M059J (cell line): Measurements from ENCODE around the gene SHOX. TPM values are rescaled to one million over a fixed set of nuclear protein-coding genes. Genes with fewer than 3 reads are reported as not detected.
"Not testable (repeated sequence)": the region's sequence is repeated elsewhere in the genome, so short reads cannot be mapped to it uniquely, and the experiment has no call there.

Experiments
- DNase-seq: peaks from one replicate; pipeline ENCODE4 v3.0.0-alpha.2; 2012; ENCODE audit warnings: low read depth
- total RNA-seq: library from RNA; depleted of rRNA; stranded (reverse); fragments of >200 nt; shearing (Covaris generic); gene quantifications from 2 replicates; pipeline ENCODE4 v1.2.3, GENCODE V29; 2014

SHOX gene
- total RNA-seq, 1 experiment from 2014 or later: not detected

GRCh38 chrX:636981-637659 is 6.5 kb downstream of the SHOX start:
- DNase-seq: no peak

- no peak for DNase-seq
These were observed 7.3 kb downstream of the SHOX start for GRCh38 chrX:637660-638481.

- DNase-seq: no peak
These were observed 8.0 kb downstream of the SHOX start for GRCh38 chrX:638482-639131.

- no peak for DNase-seq
These were observed 8.6 kb downstream of the SHOX start for GRCh38 chrX:639151-639550.

- DNase-seq: no peak
These were observed 10.1 kb downstream of the SHOX start for GRCh38 chrX:640641-641040.

- DNase-seq: no peak
These were observed 11.3 kb downstream of the SHOX start for GRCh38 chrX:641671-642435.

- no peak for DNase-seq
These were observed 12.0 kb downstream of the SHOX start for GRCh38 chrX:642436-643240.

GRCh38 chrX:643241-643595 is 12.6 kb downstream of the SHOX start:
- DNase-seq: no peak

- no peak for DNase-seq
These were observed 13.3 kb downstream of the SHOX start for GRCh38 chrX:643911-644303.

- DNase-seq: no peak
These were observed 14.0 kb downstream of the SHOX start for GRCh38 chrX:644304-645281.

- no peak for DNase-seq
These were observed 15.6 kb downstream of the SHOX start for GRCh38 chrX:646228-646495.

GRCh38 chrX:646796-647195 is 16.2 kb downstream of the SHOX start:
- DNase-seq: no peak

- no peak for DNase-seq
These were observed 18.6 kb downstream of the SHOX start for GRCh38 chrX:649166-649565.

GRCh38 chrX:650324-650723 is 19.7 kb downstream of the SHOX start:
- DNase-seq: no peak

GRCh38 chrX:650811-651210 is 20.2 kb downstream of the SHOX start:
- DNase-seq: no peak

- not testable (repeated sequence) for DNase-seq
These were observed 21.3 kb downstream of the SHOX start for GRCh38 chrX:651922-652321.

GRCh38 chrX:652341-652741 is 21.8 kb downstream of the SHOX start:
- DNase-seq: no peak

- DNase-seq: no peak
These were observed 22.7 kb downstream of the SHOX start for GRCh38 chrX:653306-653705.

GRCh38 chrX:661154-661553 is 30.6 kb downstream of the SHOX start:
- no peak for DNase-seq

- DNase-seq: no peak
These were observed 31.5 kb downstream of the SHOX start for GRCh38 chrX:662126-662525.
